Chondrocyte (in vitro differentiated cells): Measurements from ENCODE around the gene S100A6. TPM values are rescaled to one million over a fixed set of nuclear protein-coding genes. Genes with fewer than 3 reads are reported as not detected.

Experiments
- DNase-seq: peaks from one replicate; pipeline ENCODE4 v3.0.0; 2021; ENCODE audit warnings: mixed read lengths, low spot score
- H3K27ac Mint-ChIP-seq: one replicate; pipeline ENCODE4 v1.8.0; 2021; ENCODE audit warnings: mild to moderate bottlenecking, moderate library complexity, mixed read lengths; ENCODE audit not compliant: unreplicated experiment
- H3K27me3 Mint-ChIP-seq: 2 replicates; pipeline ENCODE4 v1.8.0; 2021; ENCODE audit warnings: low read depth, mixed read lengths
- H3K36me3 Mint-ChIP-seq: 2 replicates; pipeline ENCODE4 v1.8.0; 2021; ENCODE audit warnings: low read depth, mixed read lengths
- H3K4me1 Mint-ChIP-seq: 2 replicates; pipeline ENCODE4 v1.8.0; 2021; ENCODE audit warnings: low read depth, mild to moderate bottlenecking, mixed read lengths
- H3K4me3 Mint-ChIP-seq: one replicate; pipeline ENCODE4 v1.8.0; 2021; ENCODE audit warnings: mild to moderate bottlenecking, moderate library complexity, mixed read lengths; ENCODE audit not compliant: unreplicated experiment
- H3K9me3 Mint-ChIP-seq: 2 replicates; pipeline ENCODE4 v1.8.0; 2021; ENCODE audit warnings: low read depth, mixed read lengths
- total RNA-seq: library from RNA; stranded (reverse); gene quantifications from 3 replicates; pipeline ENCODE4 v1.2.1, GENCODE V29; 2021
- TF ChIP-seq, protein P1 (sequence below): fragments of 200-600 bp; sonication (generic); IDR thresholded peaks from 2 replicates; pipeline ENCODE4 v1.5.0; 2021; ENCODE audit warnings: antibody characterized with exemption, mild to moderate bottlenecking, moderate library complexity

S100A6 gene
- total RNA-seq, 1 donor from 2014 or later: 12.1 TPM

- Mint-ChIP-seq H3K4me1 (peaks cover 43% of the 10 kb centered on the region), H3K27me3 (no peaks in the 10 kb centered on the region), H3K4me3 (no peak overlapping the region), H3K36me3 (no peaks in the 10 kb centered on the region), H3K27ac (peak overlapping the region; percentile 84), H3K9me3 (no peaks in the 10 kb centered on the region)
- TF ChIP-seq, protein P1, sequence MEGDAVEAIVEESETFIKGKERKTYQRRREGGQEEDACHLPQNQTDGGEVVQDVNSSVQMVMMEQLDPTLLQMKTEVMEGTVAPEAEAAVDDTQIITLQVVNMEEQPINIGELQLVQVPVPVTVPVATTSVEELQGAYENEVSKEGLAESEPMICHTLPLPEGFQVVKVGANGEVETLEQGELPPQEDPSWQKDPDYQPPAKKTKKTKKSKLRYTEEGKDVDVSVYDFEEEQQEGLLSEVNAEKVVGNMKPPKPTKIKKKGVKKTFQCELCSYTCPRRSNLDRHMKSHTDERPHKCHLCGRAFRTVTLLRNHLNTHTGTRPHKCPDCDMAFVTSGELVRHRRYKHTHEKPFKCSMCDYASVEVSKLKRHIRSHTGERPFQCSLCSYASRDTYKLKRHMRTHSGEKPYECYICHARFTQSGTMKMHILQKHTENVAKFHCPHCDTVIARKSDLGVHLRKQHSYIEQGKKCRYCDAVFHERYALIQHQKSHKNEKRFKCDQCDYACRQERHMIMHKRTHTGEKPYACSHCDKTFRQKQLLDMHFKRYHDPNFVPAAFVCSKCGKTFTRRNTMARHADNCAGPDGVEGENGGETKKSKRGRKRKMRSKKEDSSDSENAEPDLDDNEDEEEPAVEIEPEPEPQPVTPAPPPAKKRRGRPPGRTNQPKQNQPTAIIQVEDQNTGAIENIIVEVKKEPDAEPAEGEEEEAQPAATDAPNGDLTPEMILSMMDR: no peak
- DNase-seq: no peak
Measured at GRCh38 chr1:153506831-153507413, 28.9 kb downstream of the S100A6 start.

- H3K9me3 Mint-ChIP-seq: no peaks in the 10 kb centered on the region
- H3K27me3 Mint-ChIP-seq: no peaks in the 10 kb centered on the region
- no peak overlapping the region for H3K4me3 Mint-ChIP-seq
- H3K4me1 Mint-ChIP-seq: peaks cover 39% of the 10 kb centered on the region
- DNase-seq: no peak
- TF ChIP-seq, protein P1: no peak
- H3K36me3 Mint-ChIP-seq: no peaks in the 10 kb centered on the region
- peak overlapping the region; percentile 84 for H3K27ac Mint-ChIP-seq
Measured at GRCh38 chr1:153506386-153506785, 29.4 kb downstream of the S100A6 start.

DNA sequence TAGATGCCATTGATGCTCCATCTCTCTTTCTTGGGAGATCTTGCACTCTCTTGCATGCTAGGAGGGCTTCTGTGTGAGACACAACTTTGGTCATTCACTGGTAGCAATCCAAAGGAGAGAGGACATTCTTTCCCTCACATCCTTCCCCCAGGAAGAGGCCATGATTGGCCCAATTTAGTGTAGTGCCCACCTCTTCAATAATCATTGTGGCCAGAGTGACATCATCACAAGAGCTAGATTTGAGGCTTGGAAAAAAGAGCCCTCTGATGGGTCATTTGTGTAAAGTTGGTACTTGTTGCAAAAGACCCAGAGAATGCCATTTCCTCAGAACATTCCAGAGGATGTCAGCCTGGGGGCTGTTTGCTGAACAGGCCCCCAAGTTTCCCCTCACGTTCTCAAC, 30.2 kb downstream of the S100A6 start:
- H3K36me3 Mint-ChIP-seq: no peaks in the 10 kb centered on the region
- no peak overlapping the region for H3K4me3 Mint-ChIP-seq
- DNase-seq: no peak
- no peak overlapping the region for H3K27ac Mint-ChIP-seq
- TF ChIP-seq, protein P1: no peak
- no peaks in the 10 kb centered on the region for H3K27me3 Mint-ChIP-seq
- no peaks in the 10 kb centered on the region for H3K9me3 Mint-ChIP-seq
- peaks cover 31% of the 10 kb centered on the region for H3K4me1 Mint-ChIP-seq

DNA sequence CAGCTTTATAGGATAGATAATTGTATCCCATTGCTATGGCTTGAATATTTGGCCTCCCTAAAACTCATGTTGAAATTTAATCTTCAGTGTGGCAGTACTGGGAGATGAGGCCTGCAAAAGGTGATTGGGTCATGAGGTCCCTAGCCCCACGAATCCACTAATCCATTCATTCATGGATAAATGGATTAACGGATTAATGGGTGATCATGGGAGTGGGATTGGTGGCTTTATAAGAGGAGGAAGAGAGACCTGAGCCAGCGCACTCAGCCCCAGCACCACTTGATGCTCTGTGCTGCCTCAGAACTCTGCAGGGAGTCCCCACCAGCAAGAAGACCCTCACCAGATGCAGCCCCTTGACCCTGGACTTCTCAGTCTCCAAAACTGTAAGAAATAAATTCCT, 32.0 kb downstream of the S100A6 start:
- H3K4me1 Mint-ChIP-seq: peaks cover 27% of the 10 kb centered on the region
- no peak overlapping the region for H3K4me3 Mint-ChIP-seq
- H3K27me3 Mint-ChIP-seq: peaks cover 14% of the 10 kb centered on the region
- TF ChIP-seq, protein P1: no peak
- no peak for DNase-seq
- no peaks in the 10 kb centered on the region for H3K36me3 Mint-ChIP-seq
- H3K9me3 Mint-ChIP-seq: no peaks in the 10 kb centered on the region
- H3K27ac Mint-ChIP-seq: no peak overlapping the region

- H3K27me3 Mint-ChIP-seq: peaks cover 29% of the 10 kb centered on the region
- no peak for DNase-seq
- no peak overlapping the region for H3K4me3 Mint-ChIP-seq
- no peaks in the 10 kb centered on the region for H3K9me3 Mint-ChIP-seq
- TF ChIP-seq, protein P1: no peak
- H3K27ac Mint-ChIP-seq: no peak overlapping the region
- H3K36me3 Mint-ChIP-seq: no peaks in the 10 kb centered on the region
- no peaks in the 10 kb centered on the region for H3K4me1 Mint-ChIP-seq
Measured at GRCh38 chr1:153498746-153499145, 37.0 kb downstream of the S100A6 start.
